H1 (cell line): ENCODE results near the gene PSORS1C2. TPM values are rescaled to one million over a fixed set of nuclear protein-coding genes. Genes with fewer than 3 reads are reported as not detected.
A peak's percentile ranks its signal among the peaks of the same experiment; 100 is the strongest.
"Not testable (repeated sequence)": the region's sequence is repeated elsewhere in the genome, so short reads cannot be mapped to it uniquely, and the experiment has no call there.

ENCODE experiments used
- CTCF ChIA-PET: fragments of 300-600 bp; sonication (Branson Sonifier 250); formaldehyde crosslinking; loops from one replicate; lab custom pipeline; 2021; ENCODE audit not compliant: partially characterized antibody; lab: Charles Lee
- POLR2A ChIA-PET: fragments of 300-600 bp; sonication (Branson Sonifier 250); formaldehyde crosslinking; loops from one replicate; lab custom pipeline; 2021; ENCODE audit warnings: inconsistent platforms; ENCODE audit not compliant: partially characterized antibody; lab: Charles Lee
- DNase-seq, 2 experiments: peaks; one replicate each; pipeline versions ENCODE4 v3.0.0 to v3.0.0-alpha.2; 2010 to 2022; ENCODE audit warnings: low spot score in 2 of 2, low read depth in 1 of 2, mixed read lengths in 1 of 2
- FAIRE-seq: peaks from 2 replicates; lab custom pipeline; 2011; peaks lifted over from hg19 to GRCh38; lab: Jason Lieb, UNC
- H2AFZ ChIP-seq: 2 replicates; pipeline ENCODE4 v1.8.1; 2012; ENCODE audit warnings: low read length, inconsistent platforms
- H2AK5ac ChIP-seq: 2 replicates; pipeline ENCODE4 v1.6.1; 2013; ENCODE audit warnings: low read depth, low read length
- H2BK120ac ChIP-seq: replicated peaks from 2 replicates; pipeline ENCODE3; 2013; ENCODE audit warnings: low read depth, low read length, inconsistent platforms
- H2BK12ac ChIP-seq: 2 replicates; pipeline ENCODE4 v1.6.1; 2013; ENCODE audit warnings: low read depth, low read length
- H2BK15ac ChIP-seq: 2 replicates; pipeline ENCODE4 v1.6.1; 2013; ENCODE audit warnings: low read length
- H2BK20ac ChIP-seq: 2 replicates; pipeline ENCODE4 v1.6.1; 2013; ENCODE audit warnings: low read length
- H2BK5ac ChIP-seq: 2 replicates; pipeline ENCODE4 v1.6.1; 2013; ENCODE audit warnings: low read depth, low read length
- H3K14ac ChIP-seq: 2 replicates; pipeline ENCODE4 v1.6.1; 2013; ENCODE audit warnings: inconsistent platforms; ENCODE audit not compliant: insufficient read length
- H3K18ac ChIP-seq: 2 replicates; pipeline ENCODE4 v1.6.1; 2013; ENCODE audit warnings: low read length; ENCODE audit errors: extremely low read depth
- H3K23ac ChIP-seq: 2 replicates; pipeline ENCODE4 v1.6.1; 2013; ENCODE audit warnings: inconsistent platforms; ENCODE audit not compliant: insufficient read length
- H3K23me2 ChIP-seq: 2 replicates; pipeline ENCODE4 v1.6.1; 2013; ENCODE audit warnings: low read depth, low read length
- H3K27ac ChIP-seq: 2 replicates; pipeline ENCODE4 v1.6.1; 2011; ENCODE audit warnings: low read depth, low read length, inconsistent platforms
- H3K27me3 ChIP-seq, 4 experiments: replicated peaks in 1 of 4; 1 replicate in 1 of 4; 2 replicates in 3 of 4; pipeline versions ENCODE4 v1.6.1 to v1.8.1; 2011 to 2013; ENCODE audit warnings: low read length in 3 of 4, mild to moderate bottlenecking in 3 of 4, inconsistent platforms in 2 of 4, mixed read lengths in 2 of 4, moderate library complexity in 1 of 4; ENCODE audit not compliant: control insufficient read depth in 3 of 4, insufficient read depth in 3 of 4; ENCODE audit errors: extremely low read depth in 1 of 4
- H3K36me3 ChIP-seq, 4 experiments: 2 replicates each; pipeline versions ENCODE4 v1.6.1 to v1.8.1; 2011 to 2013; ENCODE audit warnings: mild to moderate bottlenecking in 4 of 4, low read length in 3 of 4, moderate library complexity in 2 of 4, control low read depth in 1 of 4, inconsistent platforms in 1 of 4; ENCODE audit not compliant: insufficient read depth in 4 of 4, control insufficient read depth in 2 of 4
- H3K4ac ChIP-seq: replicated peaks from 2 replicates; pipeline ENCODE3; 2013; ENCODE audit warnings: low read length, low read depth, mixed read lengths, inconsistent platforms; ENCODE audit not compliant: insufficient read length
- H3K4me1 ChIP-seq, 4 experiments: replicated peaks in 1 of 4; 1 replicate in 1 of 4; 2 replicates in 3 of 4; pipeline versions ENCODE4 v1.6.1 to v1.8.1; 2011 to 2013; ENCODE audit warnings: low read length in 3 of 4, inconsistent platforms in 2 of 4, mixed read lengths in 1 of 4; ENCODE audit not compliant: insufficient read depth in 4 of 4, control insufficient read depth in 3 of 4
- H3K4me2 ChIP-seq, 2 experiments: 2 replicates each; pipeline versions ENCODE4 v1.6.1 to v1.8.1; 2011 to 2013; ENCODE audit warnings: low read depth in 2 of 2, low read length in 2 of 2, control low read depth in 1 of 2, inconsistent platforms in 1 of 2, mild to moderate bottlenecking in 1 of 2; ENCODE audit not compliant: insufficient read depth in 1 of 2
- H3K4me3 ChIP-seq, 4 experiments: fragments of 200-600, 300-600 bp in 1 of 4; sonication (generic), shearing (Covaris generic), sonication (Bioruptor Twin) in 1 of 4; 2 replicates each; pipeline versions ENCODE4 v1.5.1 to v1.8.1; 2011 to 2016; ENCODE audit warnings: low read length in 4 of 4, low read depth in 3 of 4, control low read depth in 2 of 4, inconsistent platforms in 2 of 4, mild to moderate bottlenecking in 2 of 4, mixed read lengths in 1 of 4, moderate library complexity in 1 of 4; ENCODE audit not compliant: insufficient read depth in 2 of 4; ENCODE audit errors: extremely low read depth in 1 of 4
- H3K56ac ChIP-seq: replicated peaks from 2 replicates; pipeline ENCODE3; 2013; ENCODE audit warnings: low read depth, mild to moderate bottlenecking, mixed read lengths, low read length, inconsistent platforms; ENCODE audit not compliant: insufficient read length
- H3K79me1 ChIP-seq: 2 replicates; pipeline ENCODE4 v1.6.1; 2013; ENCODE audit warnings: low read depth, low read length, control low read depth
- H3K79me2 ChIP-seq, 2 experiments: 2 replicates each; pipeline versions ENCODE4 v1.6.1 to v1.8.1; 2012 to 2013; ENCODE audit warnings: low read length in 2 of 2, mild to moderate bottlenecking in 2 of 2, inconsistent platforms in 1 of 2; ENCODE audit not compliant: insufficient read depth in 2 of 2, control insufficient read depth in 1 of 2
- H3K9ac ChIP-seq, 4 experiments: replicated peaks in 1 of 4; 1 replicate in 1 of 4; 2 replicates in 3 of 4; pipeline versions ENCODE4 v1.6.1 to v1.8.1; 2011 to 2013; ENCODE audit warnings: low read depth in 3 of 4, low read length in 3 of 4, control low read depth in 2 of 4, mild to moderate bottlenecking in 2 of 4, moderate library complexity in 2 of 4, inconsistent platforms in 1 of 4; ENCODE audit errors: extremely low read depth in 1 of 4
- H3K9me3 ChIP-seq, 2 experiments: 2 replicates each; pipeline versions ENCODE4 v1.6.1 to v1.8.1; 2012 to 2013; ENCODE audit warnings: mild to moderate bottlenecking in 2 of 2, moderate library complexity in 2 of 2, control low read depth in 1 of 2, inconsistent platforms in 1 of 2, low read depth in 1 of 2, low read length in 1 of 2, mixed read lengths in 1 of 2; ENCODE audit not compliant: insufficient read depth in 2 of 2
- H4K20me1 ChIP-seq, 2 experiments: replicated peaks in 1 of 2; 2 replicates each; pipeline versions ENCODE3 to v1.8.1; 2011 to 2013; ENCODE audit warnings: inconsistent platforms in 2 of 2, low read length in 2 of 2, mild to moderate bottlenecking in 1 of 2; ENCODE audit not compliant: insufficient read depth in 2 of 2, control insufficient read depth in 1 of 2
- H4K5ac ChIP-seq: 2 replicates; pipeline ENCODE4 v1.6.1; 2013; ENCODE audit warnings: low read length, low read depth, mixed read lengths, inconsistent platforms; ENCODE audit not compliant: insufficient read length
- H4K8ac ChIP-seq: 2 replicates; pipeline ENCODE4 v1.8.0; 2013; ENCODE audit warnings: mild to moderate bottlenecking, moderate library complexity, low read length, inconsistent platforms; ENCODE audit not compliant: insufficient read depth; ENCODE audit errors: extremely low read depth
- H4K91ac ChIP-seq: replicated peaks from 2 replicates; pipeline ENCODE3; 2013; ENCODE audit warnings: low read length, mixed read lengths, inconsistent platforms; ENCODE audit not compliant: insufficient read length
- POLR2A ChIP-seq, 2 experiments: IDR thresholded peaks; 1 replicate in 1 of 2; 2 replicates in 1 of 2; pipeline ENCODE4 v1.6.1; 2011; ENCODE audit warnings: low read depth in 2 of 2, low read length in 2 of 2, mild to moderate bottlenecking in 2 of 2; ENCODE audit errors: control extremely low read depth in 1 of 2
- WGBS, 2 experiments: shearing (Covaris generic) in 1 of 2; methylation state at CpG; one replicate each; pipeline versions ENCODE4 v1.1.6 to v1.1.7; 2013 to 2015; ENCODE audit warnings: low lambda C conversion rate in 2 of 2, mixed read lengths in 2 of 2, inconsistent platforms in 1 of 2, low coverage in 1 of 2, missing lambda C conversion rate in 1 of 2; ENCODE audit not compliant: insufficient replicate concordance in 2 of 2, insufficient coverage in 1 of 2, insufficient read length in 1 of 2; ENCODE audit errors: extremely low coverage in 1 of 2, missing lambda C conversion rate in 1 of 2; 5-methylcytosine and 5-hydroxymethylcytosine counted together
- polyA plus RNA-seq, 7 experiments: library from polyadenylated mRNA; depleted of rRNA in 3 of 7; stranded (reverse) in 5 of 7; unstranded in 2 of 7; fragments of >200 nt in 5 of 7; fragments of 200-250 nt in 2 of 7; gene quantifications; 1 replicate in 5 of 7; 2 replicates in 1 of 7; 4 replicates in 1 of 7; pipeline versions ENCODE4 v1.2.1 to v1.2.3, GENCODE V29; 2011 to 2013; ENCODE audit warnings: missing spikeins in 2 of 7, mixed read lengths in 2 of 7
- total RNA-seq: library from RNA; stranded (reverse); fragmentation: NEBNext Ultra II Directional; extraction: Animal tissue kit (Norgen Biotek cat#: 25700); gene quantifications from 2 replicates; pipeline ENCODE4 v1.2.1, GENCODE V29; 2021

PSORS1C2 gene
- total and polyA plus RNA-seq, 2 of the 8 experiments (the other 6 are each of a cell fraction or from before 2014, with no cell fraction given): 0.11 TPM; not detected in 1

DNA sequence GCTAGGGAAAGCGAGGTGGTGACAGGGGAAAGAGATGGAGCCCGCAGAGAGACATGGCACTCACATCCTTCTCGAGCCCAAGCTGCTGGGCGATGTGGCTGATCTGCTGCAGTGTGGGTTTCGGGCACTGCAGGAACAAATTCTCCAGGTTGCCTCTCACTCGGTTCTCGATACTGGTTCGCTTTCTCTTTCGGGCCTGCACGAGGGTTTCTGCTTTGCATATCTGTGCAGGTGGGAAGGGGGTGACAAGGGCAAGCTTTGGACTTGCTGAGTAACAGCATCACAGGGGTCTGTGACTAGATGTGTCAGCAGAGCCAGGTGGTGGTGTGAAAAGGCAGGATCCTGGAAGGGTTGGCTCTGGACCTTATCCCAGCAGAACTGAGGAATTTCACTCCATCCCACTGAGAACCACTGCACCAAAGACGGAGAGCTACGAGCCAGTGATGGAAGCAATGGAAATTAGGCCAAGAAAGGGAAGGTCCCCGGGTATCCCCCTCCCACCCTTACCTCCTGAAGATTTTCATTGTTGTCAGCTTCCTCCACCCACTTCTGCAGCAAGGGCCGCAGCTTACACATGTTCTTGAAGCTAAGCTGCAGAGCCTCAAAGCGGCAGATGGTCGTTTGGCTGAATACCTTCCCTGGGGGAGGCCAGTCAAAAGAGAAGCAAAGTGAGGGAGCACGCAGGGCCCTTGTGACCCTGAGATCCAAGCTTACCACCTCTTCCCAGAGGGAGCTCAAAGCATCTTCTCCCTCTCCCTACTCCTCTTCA is 26.4 kb upstream of the PSORS1C2 start:
- not testable (repeated sequence) for FAIRE-seq, H3K23me2 ChIP-seq, H3K4me3 ChIP-seq, H2BK12ac ChIP-seq, H2AK5ac ChIP-seq, H3K79me1 ChIP-seq, H3K9ac ChIP-seq, H3K4ac ChIP-seq, H4K8ac ChIP-seq, H2BK120ac ChIP-seq, H2BK15ac ChIP-seq, H3K9me3 ChIP-seq, H4K91ac ChIP-seq, H3K18ac ChIP-seq, DNase-seq, H3K56ac ChIP-seq, H3K23ac ChIP-seq, H3K27me3 ChIP-seq, H2BK20ac ChIP-seq, H3K27ac ChIP-seq, H4K5ac ChIP-seq, H2AFZ ChIP-seq, H3K14ac ChIP-seq
- Histone ChIP-seq H3K4me2 (peak overlapping the region in 1 of 2 experiments; percentile 29; a peak in 1 of 4 replicates), H3K36me3 (peaks cover 14 to 38% (median 23%) of the 10 kb centered on the region in 4 experiments), H3K4me1 (peaks cover 0 to 17% (median 4%) of the 10 kb centered on the region in 4 experiments; a peak in 6 of 7 replicates), H3K79me2 (peaks cover 23 to 48% of the 10 kb centered on the region in 2 experiments), H4K20me1 (peaks cover 10 to 22% of the 10 kb centered on the region in 2 experiments), H2BK5ac (peak overlapping the region; percentile 80)
- 87% methylated on average over 12 of the region's 17 CpGs; no CpG with 5 or more reads in 1 of the 2 experiments for WGBS, 2 experiments
- ChIA-PET POLR2A (interaction anchor here (0.7 to 68.5 kb wide), 5 partner anchors 3 to 550 kb away, joined by 3 to 2251 read pairs (median 5); partner anchors contain the start of genes CCHCR1, CDSN, POU5F1 and PSORS1C1), CTCF (interaction anchor here (0.6 to 5.9 kb wide), 9 partner anchors 18 to 202 kb away, joined by 3 to 56 read pairs (median 4); partner anchors contain the start of gene C6orf15)
- peak in 1 of 2 experiments; percentile 46; a peak in 1 of 3 replicates for TF ChIP-seq POLR2A (IDR thresholded peaks at IDR 0.05; ENCODE audit: control extremely low read depth in 1 of 2, low read depth in 2 of 2, low read length in 2 of 2)
